SU-DHL-6 (cell line): Measurements from ENCODE around the gene FAM9A.

ENCODE experiments used
- H2AFZ ChIP-seq: fragments of 200-600 bp; sonication (generic); 2 replicates; pipeline ENCODE4 v1.6.1; 2014; ENCODE audit warnings: low read depth, mild to moderate bottlenecking, moderate library complexity, mixed read lengths, antibody characterized with exemption, low read length; ENCODE audit not compliant: severe bottlenecking
- H3F3A ChIP-seq: fragments of 200-600 bp; shearing (Covaris generic); 2 replicates; pipeline ENCODE4 v1.6.0; 2016; ENCODE audit warnings: antibody characterized with exemption, mild to moderate bottlenecking; ENCODE audit not compliant: insufficient read depth
- H3K27ac ChIP-seq: fragments of 200-600 bp; sonication (generic); 2 replicates; pipeline ENCODE4 v1.5.1; 2016; ENCODE audit warnings: low read depth, mild to moderate bottlenecking, low read length, moderate library complexity, mixed read lengths
- H3K27me3 ChIP-seq: fragments of 200-600 bp; sonication (generic), shearing (Covaris generic); 2 replicates; pipeline ENCODE4 v1.6.0; 2014; ENCODE audit warnings: mild to moderate bottlenecking, low read length
- H3K36me3 ChIP-seq: fragments of 200-600 bp; sonication (generic); 2 replicates; pipeline ENCODE4 v1.6.1; 2014; ENCODE audit warnings: mild to moderate bottlenecking, low read length, mixed read lengths
- H3K4me2 ChIP-seq: fragments of 300-600, 200-600 bp; shearing (Covaris generic), sonication (generic); 2 replicates; pipeline ENCODE4 v1.6.0; 2014; ENCODE audit warnings: low read length, low read depth, mild to moderate bottlenecking; ENCODE audit not compliant: poor library complexity, severe bottlenecking
- H3K4me3 ChIP-seq: fragments of 200-600 bp; sonication (generic); 2 replicates; pipeline ENCODE4 v1.5.1; 2014; ENCODE audit warnings: antibody characterized with exemption, low read length, mild to moderate bottlenecking, mixed read lengths; ENCODE audit not compliant: insufficient read depth, poor library complexity, severe bottlenecking
- H3K79me2 ChIP-seq: fragments of 200-600 bp; sonication (generic); 2 replicates; pipeline ENCODE4 v1.6.1; 2014; ENCODE audit warnings: mild to moderate bottlenecking, low read length, moderate library complexity; ENCODE audit not compliant: insufficient read depth
- H3K9ac ChIP-seq: fragments of 200-600 bp; sonication (generic); 2 replicates; pipeline ENCODE4 v1.7.0; 2014; ENCODE audit warnings: mild to moderate bottlenecking, low read length
- H3K9me2 ChIP-seq: fragments of 200-600 bp; sonication (generic); replicated peaks from 2 replicates; pipeline ENCODE4 v1.6.1; 2014; ENCODE audit warnings: low read length; ENCODE audit not compliant: insufficient read depth
- H3K9me3 ChIP-seq: fragments of 200-600 bp; sonication (generic); 2 replicates; pipeline ENCODE4 v1.6.1; 2014; ENCODE audit warnings: low read length, mixed read lengths; ENCODE audit not compliant: insufficient read depth
- H4K20me1 ChIP-seq: fragments of 200-600 bp; sonication (generic); 2 replicates; pipeline ENCODE4 v1.6.1; 2014; ENCODE audit warnings: low read depth, mild to moderate bottlenecking, antibody characterized with exemption, low read length, moderate library complexity, mixed read lengths
- CTCF ChIP-seq: fragments of 200-600 bp; sonication (generic); IDR thresholded peaks from one replicate; pipeline ENCODE4 v1.5.1; 2017; ENCODE audit warnings: antibody characterized with exemption, mild to moderate bottlenecking, low read length, moderate library complexity; ENCODE audit not compliant: insufficient read depth, poor library complexity, severe bottlenecking
- EZH2phosphoT487 ChIP-seq: fragments of 200-600 bp; sonication (generic), shearing (Covaris generic); conservative IDR thresholded peaks from 2 replicates; pipeline ENCODE4 v1.6.1; 2018; ENCODE audit warnings: mild to moderate bottlenecking, antibody characterized with exemption, low read length, moderate library complexity, mixed read lengths

The FAM9A gene

GRCh38 chrX:8844157-8844556 is 43.0 kb upstream of the FAM9A start:
- H4K20me1 ChIP-seq, result no peaks in the 10 kb centered on the region
- no peaks in the 10 kb centered on the region for H3K9me3 ChIP-seq
- H3K27me3 ChIP-seq, result no peaks in the 10 kb centered on the region
- H3K79me2 ChIP-seq, result no peaks in the 10 kb centered on the region
- no peaks in the 10 kb centered on the region for H3K36me3 ChIP-seq
- H3F3A ChIP-seq, result no peaks in the 10 kb centered on the region
- no peaks in the 10 kb centered on the region for H3K9me2 ChIP-seq
- no peak overlapping the region for H2AFZ ChIP-seq
- no peak overlapping the region for H3K4me2 ChIP-seq
- no peak for TF ChIP-seq CTCF
- no peak for TF ChIP-seq EZH2phosphoT487
- no peak overlapping the region for H3K27ac ChIP-seq
- H3K4me3 ChIP-seq, result no peak overlapping the region
- no peak overlapping the region for H3K9ac ChIP-seq

- TF ChIP-seq CTCF (no peak), EZH2phosphoT487 (no peak)
Measured at GRCh38 chrX:8841911-8842310, 40.7 kb upstream of the FAM9A start.

GRCh38 chrX:8834392-8834791 is 33.2 kb upstream of the FAM9A start:
- Histone ChIP-seq H3K9me3 (no peaks in the 10 kb centered on the region), H3K4me2 (no peak overlapping the region), H3K4me3 (no peak overlapping the region), H3K27me3 (no peaks in the 10 kb centered on the region), H3K36me3 (no peaks in the 10 kb centered on the region), H3K9ac (no peak overlapping the region), H2AFZ (no peak overlapping the region), H3K27ac (no peak overlapping the region), H4K20me1 (no peaks in the 10 kb centered on the region), H3K79me2 (no peaks in the 10 kb centered on the region), H3K9me2 (no peaks in the 10 kb centered on the region), H3F3A (no peaks in the 10 kb centered on the region)
- TF ChIP-seq CTCF (no peak), EZH2phosphoT487 (no peak)

More at GRCh38 chrX:8841911-8842310, 40.7 kb upstream of the FAM9A start:
- Histone ChIP-seq H3K27ac (no peak overlapping the region), H3F3A (no peaks in the 10 kb centered on the region), H3K79me2 (no peaks in the 10 kb centered on the region), H3K4me3 (no peak overlapping the region), H4K20me1 (no peaks in the 10 kb centered on the region), H3K36me3 (no peaks in the 10 kb centered on the region), H3K9me2 (no peaks in the 10 kb centered on the region), H3K9me3 (no peaks in the 10 kb centered on the region), H2AFZ (no peak overlapping the region), H3K9ac (no peak overlapping the region), H3K27me3 (no peaks in the 10 kb centered on the region), H3K4me2 (no peak overlapping the region)
